SK-MEL-5 (cell line): Measurements from ENCODE around the gene MLC1. TPM values are rescaled to one million over a fixed set of nuclear protein-coding genes. Genes with fewer than 3 reads are reported as not detected.

Source experiments
- DNase-seq: peaks from one replicate; pipeline ENCODE4 v3.0.0-alpha.2; 2016; ENCODE audit warnings: low read depth, low spot score
- in situ Hi-C: cut with HindIII; loops from 2 replicates; pipeline ENCODE4 v1.10.0; 2016; ENCODE audit warnings: low sequenced_read_pairs, high pct_unique_total_duplicates, low pct_unique_long_range_greater_than_20kb
- total RNA-seq: library from RNA; depleted of rRNA; stranded (reverse); fragments of >200 nt; shearing (Covaris generic); gene quantifications from 2 replicates; pipeline ENCODE4 v1.2.3, GENCODE V29; 2014

The MLC1 gene
- total RNA-seq, 1 experiment from 2014 or later, result not detected

DNA sequence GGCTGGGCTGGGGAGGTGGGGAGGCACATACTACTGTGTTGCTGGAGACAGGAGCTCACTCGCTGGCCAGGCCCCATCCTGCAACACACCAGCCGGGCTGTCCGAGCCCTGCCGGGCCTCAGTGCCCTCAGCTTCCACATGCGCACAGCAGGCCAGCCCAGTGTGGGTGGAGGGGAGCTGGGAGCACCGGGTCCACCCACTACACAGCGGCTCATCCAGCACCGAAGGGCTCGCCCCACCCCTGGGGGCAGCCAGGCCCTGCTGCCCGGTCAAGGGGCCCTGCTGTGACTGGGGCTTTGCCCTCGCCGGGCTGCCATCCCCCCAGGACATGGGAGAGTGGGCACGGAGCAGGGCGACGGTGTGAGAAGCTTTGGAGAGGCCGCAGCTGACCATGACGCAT, 36.4 kb downstream of the MLC1 start:
- in situ Hi-C loops, result no loop called here

DNA sequence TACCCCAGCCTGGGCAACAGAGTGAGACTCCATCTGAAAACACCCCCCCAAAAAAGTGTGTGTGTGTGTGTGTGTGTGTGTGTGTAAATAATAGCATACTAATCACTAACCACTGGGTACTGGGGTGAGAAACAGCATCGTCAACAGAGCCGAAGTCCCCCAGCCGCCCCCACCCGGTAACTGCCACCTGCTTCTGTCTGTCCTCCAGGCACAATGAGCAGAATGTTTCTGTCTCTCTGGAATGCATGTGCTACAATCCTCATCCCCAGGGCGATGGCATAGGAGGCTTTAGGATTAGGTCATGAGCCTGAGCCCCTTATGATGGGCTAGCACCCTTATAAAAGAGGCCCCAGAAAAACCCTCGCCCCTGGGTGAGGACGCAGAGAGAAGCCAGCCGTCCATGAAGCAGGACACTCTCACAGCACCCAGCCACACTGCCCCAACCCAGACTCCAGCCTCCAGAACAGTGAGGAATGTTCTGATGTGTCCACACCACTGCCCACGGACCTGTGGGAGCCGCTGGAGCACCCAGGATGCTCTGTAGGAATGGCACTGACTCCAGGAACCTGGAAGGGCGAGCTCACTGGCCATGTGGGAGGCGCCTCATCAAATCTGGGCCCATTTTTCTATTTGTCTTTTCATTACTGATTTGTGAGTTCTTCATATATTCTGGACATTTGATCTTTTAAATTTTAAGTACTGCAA, 37.0 kb downstream of the MLC1 start:
- DNase-seq, result no peak
- in situ Hi-C loops, result no loop called here

More for the DNA sequence above, 36.4 kb downstream of the MLC1 start:
- DNase-seq, result no peak

DNA sequence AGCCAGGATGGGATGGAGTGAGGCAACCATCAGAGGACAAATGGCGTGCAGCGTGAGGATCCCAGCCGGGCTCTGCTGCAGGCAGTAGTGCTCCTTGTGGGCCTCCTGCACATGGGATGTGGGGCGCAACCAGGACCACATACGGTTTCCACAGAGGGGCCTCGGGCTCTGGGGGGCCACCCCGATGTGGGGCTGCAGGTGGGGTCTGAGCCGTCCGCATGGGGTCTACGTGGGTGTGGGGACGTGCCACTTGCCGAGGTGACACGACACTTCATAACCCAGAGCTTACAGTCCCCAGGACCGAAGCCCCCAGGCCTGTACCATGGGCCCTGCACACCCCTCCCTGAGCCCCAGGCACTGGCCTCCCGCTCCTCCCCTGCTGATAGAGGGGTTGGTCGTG, 37.9 kb downstream of the MLC1 start:
- in situ Hi-C loops, result no loop called here
- no peak for DNase-seq

DNA sequence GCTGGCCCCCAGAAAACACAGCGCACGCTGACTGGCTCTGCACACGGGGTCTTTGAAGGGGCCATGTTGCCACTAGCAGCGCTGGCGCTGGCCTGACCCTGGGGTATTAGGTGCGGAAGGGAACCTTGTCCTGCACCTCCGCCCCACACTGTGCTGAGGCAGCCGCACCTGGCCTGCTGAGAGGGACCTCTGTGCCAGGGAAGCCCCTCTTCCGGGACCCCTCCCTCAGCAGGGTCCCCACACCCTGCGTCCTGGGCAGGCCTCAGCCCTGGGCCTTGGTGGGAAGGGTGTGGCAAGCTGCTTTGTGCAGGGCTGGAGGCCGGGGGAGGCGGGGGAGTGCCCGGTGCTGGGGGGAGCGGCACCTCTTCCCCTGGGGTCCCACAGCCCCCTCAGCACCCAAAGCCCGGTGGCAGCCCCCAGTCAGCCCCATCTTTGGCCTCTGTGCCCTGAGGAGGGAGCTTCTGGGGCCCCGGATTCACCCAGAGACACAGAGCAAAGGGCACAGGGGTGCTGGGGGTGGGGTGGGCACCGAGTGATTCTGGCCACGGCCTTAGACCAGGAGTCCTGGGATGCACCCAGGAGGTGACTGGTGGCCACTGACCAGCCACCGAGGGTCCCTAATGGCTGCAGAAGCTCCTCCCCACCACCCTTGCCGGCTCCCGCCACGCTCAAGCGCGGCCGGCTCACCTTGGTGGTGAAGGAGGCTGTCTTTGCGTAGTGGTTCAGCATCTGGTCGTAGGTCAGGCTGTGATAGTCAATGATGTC, 38.6 kb downstream of the MLC1 start:
- no peak for DNase-seq
- in situ Hi-C loops, result no loop called here

DNA sequence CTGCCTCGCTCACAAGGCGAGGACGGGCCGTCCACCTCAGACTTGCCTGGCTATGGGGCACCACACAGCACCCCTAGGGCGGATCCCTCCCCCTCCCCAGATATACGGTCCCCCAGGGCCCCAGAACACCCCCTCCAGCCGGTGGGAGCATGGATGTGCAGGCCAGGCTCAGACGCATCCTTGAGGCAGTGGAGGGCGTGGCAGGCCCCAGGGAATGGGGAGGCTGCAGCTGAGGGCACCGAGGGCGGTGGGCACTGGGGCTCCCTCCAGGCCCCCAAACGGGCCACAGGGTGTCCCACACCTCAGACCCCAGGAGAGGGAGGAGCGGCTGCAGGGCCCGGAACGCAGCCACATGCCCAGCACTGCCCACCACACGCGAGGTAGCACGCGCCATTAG, 39.2 kb downstream of the MLC1 start:
- in situ Hi-C loops, result no loop called here
- no peak for DNase-seq

DNA sequence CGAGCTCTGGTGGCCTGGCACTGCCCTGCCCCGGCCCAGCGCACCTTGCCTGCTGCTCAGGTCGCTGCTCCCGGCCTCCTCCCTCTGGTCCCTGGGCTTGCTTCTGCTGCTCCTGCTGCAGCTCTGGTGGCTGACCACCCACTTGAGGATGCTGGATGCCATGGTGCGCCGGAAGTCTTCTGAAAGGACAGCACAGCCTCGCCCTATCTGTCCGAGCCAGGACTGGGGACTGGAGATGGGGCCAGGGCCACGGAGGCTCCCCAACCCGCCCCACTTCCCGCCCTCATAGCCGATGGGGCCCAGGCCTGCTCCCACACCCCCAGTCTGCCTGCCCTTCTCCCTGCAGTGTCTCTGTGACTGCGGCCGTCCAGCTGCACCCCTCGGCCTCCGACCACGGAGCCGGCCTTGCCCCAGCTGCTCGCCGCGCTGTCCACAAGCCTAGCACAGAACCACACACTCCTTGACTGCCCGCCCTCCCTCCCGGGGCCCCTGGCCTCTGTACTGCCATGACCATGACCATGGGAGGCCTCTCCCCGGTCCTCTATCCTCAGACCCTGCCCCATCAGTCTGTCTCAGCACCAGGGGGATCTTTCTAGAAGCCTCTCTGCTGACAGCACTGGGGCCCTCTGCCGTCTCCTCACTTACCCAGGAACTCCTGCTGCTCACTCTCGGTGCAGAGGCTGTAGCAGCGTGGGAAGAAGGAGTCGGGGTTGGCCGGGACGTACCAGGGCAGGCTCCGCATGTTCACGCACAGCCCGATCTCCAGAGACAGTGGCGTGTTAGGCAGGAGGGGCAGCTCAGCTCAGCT, 39.8 kb downstream of the MLC1 start:
- in situ Hi-C loops, result no loop called here
- no peak for DNase-seq

DNA sequence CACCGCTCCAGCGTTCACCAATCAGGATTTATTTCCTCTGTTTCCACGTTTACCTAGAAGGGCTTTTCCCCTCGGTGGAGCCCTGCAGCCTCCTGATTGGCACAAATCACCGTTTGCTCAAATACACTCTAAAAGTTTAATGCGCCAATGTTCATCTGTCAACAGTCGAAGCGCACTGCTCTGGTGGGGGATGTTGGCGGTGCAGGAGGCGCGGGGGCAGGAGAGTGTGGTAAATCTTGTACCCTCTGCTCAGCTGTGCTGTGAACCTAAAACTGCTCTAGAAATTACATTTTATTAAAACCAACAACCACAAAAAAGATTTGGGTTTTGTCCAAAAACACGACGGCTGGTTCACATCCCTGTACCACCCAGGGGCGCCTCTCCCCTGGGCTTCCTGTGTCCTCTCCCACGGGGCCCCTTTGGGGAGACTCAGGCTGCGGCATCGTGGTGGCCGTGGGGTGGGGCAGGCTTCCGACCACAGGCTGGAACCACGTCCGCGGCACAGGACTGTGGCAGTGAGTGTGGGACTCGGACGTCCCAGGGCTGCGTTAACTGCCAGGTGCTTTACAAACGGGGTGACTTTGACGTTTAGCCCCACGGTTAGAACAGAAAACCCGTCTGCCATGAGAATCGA, 40.6 kb downstream of the MLC1 start:
- no peak for DNase-seq
- in situ Hi-C loops, result no loop called here

DNA sequence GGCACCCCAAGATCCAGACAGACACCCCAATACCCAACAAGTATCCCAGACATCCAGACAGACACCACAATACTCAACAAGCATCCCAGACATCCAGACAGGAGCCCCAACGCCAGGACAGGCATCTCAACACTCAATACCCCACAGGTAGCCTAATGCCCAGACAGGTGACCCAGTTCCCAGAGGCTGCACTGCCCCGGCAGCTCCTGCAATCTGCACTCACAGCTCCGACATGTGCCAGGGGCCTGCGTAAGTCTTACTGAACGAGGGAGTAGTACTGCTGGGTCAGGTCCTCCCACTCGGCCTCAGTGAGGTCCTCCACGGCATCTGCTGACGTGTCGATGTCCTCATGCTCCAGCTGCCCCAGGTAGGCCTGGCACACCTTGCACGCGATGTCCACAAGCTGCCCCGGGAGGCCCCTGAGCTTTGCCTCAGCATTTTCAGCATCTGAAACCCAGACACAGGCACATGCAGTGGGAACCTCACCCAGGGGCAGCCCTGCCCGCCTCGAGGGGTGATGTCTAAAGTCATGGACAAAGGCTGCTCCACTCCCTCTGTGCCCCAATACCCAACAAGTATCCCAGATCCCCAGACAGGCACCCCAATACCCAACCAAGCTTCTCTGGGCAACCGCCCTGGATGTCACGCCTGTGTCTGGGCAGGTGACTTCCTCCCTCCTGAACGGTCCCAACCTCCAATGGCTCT, 43.7 kb downstream of the MLC1 start:
- in situ Hi-C loops, result no loop called here
- no peak for DNase-seq

DNA sequence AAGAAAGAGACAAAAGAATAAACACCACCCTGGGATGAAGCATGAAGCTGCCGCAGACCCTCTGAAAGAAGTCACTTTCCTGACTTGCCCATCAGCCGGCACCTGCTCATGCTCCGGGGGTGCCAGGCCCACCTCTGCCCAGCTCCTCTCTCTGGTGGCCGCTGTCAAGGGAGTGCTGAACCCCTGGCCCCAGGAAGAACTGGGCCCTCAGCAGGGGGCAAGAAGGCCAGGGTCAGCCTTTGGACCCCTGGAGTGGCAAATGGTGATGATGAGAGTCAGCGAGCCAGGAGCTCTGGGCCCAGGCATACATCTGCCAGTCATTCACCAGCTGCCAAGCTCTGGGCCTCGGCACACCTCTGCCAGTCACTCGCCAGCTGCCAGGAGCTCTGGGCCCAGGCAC, 44.5 kb downstream of the MLC1 start:
- in situ Hi-C loops, result no loop called here

DNA sequence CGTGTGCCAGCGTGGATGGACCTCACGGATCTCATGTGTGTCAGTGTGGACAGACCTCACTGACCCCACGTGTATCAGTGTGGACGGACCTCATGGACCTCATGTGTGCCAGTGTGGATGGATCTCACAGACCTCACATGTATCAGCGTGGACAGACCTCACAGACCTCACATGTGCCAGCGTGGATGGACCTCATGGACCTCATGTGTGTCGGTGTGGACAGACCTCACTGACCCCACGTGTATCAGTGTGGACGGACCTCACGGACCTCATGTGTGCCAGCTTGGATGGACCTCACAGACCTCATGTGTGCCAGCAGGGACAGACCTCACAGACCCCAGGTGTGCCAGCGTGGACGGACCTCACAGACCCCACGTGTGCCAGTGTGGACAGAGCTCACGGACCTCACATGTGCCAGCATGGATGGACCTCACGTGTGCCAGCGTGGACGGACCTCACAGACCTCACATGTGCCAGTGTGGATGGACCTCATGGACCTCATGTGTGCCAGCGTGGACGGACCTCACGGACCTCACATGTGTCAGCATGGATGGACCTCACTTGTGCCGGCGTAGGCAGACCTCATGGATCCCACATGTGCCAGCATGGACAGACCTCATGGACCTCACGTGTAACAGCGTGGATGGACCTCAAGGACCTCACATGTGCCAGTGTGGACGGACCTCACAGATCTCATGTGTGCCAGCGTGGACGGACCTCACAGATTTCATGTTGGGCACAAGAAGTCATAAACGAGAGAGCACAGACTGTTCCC, 45.4 kb downstream of the MLC1 start:
- no peak for DNase-seq
- in situ Hi-C loops, result no loop called here

More for the DNA sequence above, 44.5 kb downstream of the MLC1 start:
- DNase-seq, result no peak

DNA sequence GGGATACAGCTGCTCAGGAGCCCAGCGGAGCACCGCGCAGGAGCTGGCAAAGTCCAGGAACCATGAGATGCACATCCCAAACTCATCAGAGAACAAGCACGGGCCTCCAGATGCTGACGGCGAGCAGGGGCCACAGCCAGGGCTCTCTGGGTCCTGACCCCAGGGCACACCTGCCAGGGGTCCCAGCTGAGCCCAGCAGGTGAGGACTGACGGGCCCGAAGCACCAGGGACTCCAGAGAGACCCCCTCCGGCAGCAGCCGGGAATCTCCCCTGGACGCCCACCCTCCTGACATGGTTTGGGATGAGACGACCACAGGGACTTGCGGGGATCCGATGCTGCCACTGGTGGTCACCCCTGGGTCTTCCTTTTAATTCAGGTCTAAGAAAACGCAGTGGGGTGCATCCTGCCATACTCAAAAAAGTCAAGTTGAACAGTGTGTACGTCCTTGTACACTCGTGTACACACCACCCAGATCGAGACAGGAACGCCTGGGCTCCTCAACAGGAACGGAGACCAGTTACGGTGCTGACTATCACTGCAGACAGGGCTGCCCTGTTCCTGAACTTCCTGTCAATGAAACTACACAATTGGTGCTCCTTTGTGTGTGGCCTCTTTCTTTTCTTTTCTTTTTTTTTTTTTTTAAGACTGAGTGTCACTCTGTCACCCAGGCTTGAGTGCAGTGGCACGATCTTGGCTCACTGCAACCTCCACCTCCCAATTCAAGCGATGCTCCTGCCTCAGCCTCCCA, 49.1 kb downstream of the MLC1 start:
- DNase-seq, result no peak
- in situ Hi-C loops, result no loop called here

DNA sequence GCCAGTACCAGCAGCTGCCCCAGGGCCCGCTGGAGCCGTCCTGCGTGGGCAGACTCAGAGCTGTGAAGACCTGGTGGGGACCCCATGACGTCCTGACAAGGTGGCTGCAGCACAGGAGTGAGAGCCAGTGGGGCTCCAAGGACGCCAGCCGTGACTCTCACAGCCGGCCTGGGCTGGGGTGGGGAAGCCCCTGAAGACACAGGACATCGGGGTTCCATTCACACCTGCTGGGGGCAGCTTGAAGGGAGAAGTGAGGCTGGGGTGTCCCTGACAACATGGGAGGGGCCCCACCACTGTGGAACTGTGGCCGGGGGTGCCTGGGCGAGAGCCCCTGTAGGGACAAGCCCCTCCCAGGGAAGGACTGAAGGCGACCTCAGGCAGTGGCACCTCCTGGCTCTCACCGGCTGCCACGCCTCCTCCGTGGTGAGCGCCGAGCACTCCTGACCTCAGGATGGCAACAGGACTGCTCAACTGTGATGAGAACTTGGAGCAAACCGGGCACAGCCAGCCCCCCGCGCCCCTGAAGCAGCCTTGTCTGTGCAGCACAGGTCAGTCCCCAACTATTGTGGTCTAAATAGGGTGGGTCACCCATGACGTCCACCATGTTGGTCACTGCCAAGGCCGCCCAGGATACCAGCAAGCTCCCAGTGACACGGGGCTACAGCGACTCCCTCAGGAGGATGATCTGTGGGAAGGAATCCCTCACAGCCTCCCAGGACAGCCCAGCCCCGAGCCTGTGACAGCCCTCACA, 49.9 kb downstream of the MLC1 start:
- DNase-seq, result no peak
- in situ Hi-C loops, result no loop called here

DNA sequence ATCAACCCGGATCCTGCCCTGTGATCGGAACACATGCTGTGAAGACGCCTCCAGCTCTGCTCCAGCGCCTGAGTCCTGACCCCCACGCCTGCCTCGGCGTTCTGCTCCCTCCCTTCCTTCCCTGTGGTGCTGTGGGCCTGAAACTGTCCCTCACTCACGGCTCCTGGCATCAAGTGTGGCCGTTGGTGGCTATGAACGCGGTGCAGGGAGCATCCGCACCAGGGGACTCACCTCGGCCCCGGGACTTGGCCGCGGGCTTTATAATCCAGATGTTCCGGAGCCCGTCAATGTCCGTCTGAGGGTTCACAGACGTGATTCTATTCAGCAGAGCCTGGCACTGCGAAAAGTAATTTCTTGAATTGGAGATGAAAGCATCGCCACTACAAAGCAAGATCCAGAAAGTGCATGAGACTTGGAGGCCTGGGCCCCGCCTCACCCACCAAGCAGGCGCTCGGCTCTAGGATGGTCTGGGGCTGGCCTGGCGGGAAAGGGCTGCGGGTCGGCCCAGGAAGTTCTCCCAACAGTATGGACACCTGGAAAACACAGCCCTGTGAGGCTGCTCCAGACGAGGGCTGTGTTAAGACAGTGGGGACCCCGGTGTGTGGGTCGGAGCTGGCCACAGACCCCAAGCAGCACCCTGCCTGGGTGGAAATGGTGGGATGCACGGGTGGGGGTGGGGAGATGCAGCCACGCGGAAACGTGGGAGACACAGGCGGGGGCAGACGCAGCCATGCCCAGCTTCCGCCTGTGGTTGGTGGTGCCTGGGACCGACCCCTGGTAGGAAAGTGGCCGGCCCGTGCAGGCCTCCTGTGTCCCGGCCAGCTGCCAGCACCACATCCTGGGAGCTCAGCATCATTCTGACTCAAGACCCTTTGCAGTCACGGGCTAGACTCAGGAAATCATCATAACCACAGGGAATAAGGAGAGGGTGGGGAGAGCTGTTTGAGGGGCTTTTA, 50.8 kb downstream of the MLC1 start:
- DNase-seq, result no peak
- in situ Hi-C loops, result no loop called here

DNA sequence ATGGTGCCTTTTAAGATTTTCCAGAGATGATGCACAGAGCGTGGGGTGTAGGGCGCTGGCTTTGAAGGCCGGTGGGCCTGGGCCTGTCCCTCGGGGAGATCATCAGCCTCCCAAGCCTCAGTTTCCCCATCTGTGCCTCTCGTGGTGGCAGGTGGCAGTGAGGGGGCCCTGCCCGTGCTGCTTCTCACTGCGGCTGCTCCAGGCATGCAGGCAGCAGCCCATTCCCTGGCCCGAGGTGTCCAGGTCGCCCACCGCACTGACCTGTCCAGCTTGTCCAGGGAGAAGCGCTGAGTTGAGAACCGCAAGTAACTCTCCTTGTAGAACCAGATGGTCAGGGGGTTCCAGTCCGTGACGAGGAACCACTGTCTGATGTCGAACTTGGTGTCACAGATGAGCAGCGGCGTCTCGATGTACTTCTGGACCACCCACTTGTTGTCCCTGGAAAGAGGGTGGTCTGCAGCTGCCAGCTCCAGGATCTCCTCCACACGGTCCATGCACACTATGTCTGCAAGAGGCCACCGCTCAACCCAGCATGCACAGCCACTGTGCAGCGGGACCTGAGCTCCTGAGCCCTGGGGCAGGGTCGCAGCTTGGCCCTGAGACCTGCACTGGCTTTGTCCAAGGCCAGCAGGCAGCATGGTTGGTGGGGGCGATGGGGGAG, 52.2 kb downstream of the MLC1 start:
- in situ Hi-C loops, result no loop called here
- no peak for DNase-seq
